T1000 (cell line): ENCODE results near the gene PPCDC.

Source experiments
- DNase-seq: peaks from one replicate; lab custom pipeline; 2025; ENCODE audit warnings: mixed read lengths; lab: John Stamatoyannopoulos, UW

Gene PPCDC, protein sequence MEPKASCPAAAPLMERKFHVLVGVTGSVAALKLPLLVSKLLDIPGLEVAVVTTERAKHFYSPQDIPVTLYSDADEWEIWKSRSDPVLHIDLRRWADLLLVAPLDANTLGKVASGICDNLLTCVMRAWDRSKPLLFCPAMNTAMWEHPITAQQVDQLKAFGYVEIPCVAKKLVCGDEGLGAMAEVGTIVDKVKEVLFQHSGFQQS

GRCh38 chr15:75023181-75023871, at the start of gene PPCDC:
Gene PPCDC (plus strand): TSS chr15:75023590. CDS start chr15:75028319, 4,729 bp downstream.
- DNase-seq = peak; percentile 90

- no peak for DNase-seq
Observed at GRCh38 chr15:74976159-74976558, 47.2 kb upstream of the PPCDC start.

DNA sequence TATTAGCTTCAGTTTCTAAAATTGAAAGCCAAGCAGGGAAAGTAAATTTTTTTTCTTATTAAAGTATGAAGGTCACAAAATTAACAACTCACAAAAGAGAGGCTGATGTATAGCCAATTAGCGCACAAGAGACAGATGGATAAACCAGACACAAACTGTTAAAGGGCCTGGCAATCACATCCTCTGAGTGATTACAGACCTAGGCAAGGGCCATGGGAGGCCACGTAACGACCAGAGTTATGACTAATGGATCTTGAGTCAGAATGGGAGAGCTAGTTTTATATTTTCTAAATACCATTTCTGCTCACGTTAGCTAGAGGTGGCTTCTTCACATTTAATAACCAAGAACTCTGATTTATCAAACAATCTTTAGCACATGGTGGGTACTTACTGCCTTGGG, 45.8 kb upstream of the PPCDC start:
- DNase-seq = no peak

DNA sequence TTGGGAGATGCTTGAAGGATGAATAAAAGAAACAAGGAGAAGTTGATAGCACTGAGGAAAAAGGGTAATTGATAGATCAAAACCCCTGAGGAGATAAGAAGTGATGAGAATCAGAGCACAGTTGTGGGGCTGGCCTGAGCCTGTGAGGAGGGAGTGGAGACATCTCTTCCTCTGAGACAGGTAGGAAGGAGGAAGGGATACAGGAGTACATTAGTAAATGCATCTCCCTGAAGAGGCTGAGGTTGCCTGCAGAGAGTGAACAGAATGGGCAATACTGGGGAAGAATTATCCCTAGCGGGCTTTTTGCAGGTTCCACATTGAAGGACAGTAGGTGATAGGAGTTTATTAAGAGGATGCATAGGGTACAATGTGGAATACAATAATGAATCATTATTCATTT, 45.3 kb upstream of the PPCDC start:
- DNase-seq = no peak

DNA sequence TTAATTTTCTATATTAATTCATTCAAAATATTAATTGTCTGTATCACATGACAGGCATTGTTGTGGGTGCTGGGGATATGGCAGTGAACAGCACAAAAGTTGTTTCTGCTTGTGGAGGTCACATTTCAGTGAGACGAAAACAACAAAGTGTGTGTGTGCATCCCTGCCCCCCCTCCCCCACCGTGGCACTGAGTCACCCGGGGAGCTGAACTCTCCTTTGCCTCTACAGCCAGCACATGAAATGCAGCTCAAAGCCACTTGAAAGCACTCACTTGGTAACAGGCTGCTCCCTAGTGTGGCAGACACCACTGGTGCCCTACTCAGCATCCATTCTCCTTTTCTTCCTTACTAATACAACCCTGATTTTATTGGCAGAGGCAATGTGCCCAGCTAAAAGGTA, 44.9 kb upstream of the PPCDC start:
- no peak for DNase-seq

GRCh38 chr15:74982183-74982582, 41.2 kb upstream of the PPCDC start:
- DNase-seq = no peak

DNA sequence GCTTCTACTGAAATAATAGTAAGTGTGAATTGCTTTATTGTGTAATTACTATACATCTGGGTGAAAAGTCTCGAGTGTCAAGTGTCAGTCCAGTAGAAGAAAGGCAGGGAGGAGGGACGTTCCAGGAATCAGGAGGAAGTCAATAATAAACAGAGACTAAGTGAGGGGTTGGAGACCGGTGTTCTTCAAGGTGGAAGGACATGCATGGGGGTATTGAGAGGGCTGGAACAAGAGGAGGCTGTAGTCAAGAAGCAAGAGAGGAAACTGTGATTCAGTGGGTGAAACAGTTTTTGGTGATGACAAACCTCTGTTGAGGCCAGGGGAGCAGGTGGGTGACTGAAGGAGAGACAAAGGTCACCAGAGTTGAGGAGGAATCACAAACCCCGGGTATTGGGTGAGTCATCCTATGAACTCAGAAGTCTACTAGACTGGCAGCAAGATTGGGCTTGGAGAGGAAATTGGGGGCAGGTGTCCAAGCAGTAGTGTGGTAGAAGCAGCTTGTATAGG, 39.6 kb upstream of the PPCDC start:
- DNase-seq = no peak

GRCh38 chr15:74988007-74988800, 35.2 kb upstream of the PPCDC start:
- DNase-seq = no peak

DNA sequence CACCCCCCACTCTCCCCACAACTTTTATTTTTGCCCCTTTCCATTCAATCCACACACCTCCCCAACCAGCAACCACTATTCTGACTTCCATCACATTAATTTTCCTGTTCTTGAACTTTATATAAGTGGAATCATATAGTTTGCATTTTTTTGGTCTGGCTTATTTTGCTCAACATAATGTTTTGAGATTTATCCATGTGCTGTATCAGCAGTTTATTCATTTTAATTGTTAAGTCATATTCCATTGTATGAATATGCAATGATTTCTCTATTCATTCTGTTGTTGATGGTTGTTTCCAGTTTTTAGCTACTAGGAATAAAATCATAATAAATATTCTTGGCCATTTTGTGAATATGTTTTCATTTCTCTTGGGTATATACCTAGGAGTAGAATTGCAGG, 33.9 kb upstream of the PPCDC start:
- DNase-seq = no peak

- DNase-seq = no peak
Observed at GRCh38 chr15:74992619-74993018, 30.8 kb upstream of the PPCDC start.

- DNase-seq = no peak
Observed at GRCh38 chr15:74994236-74994635, 29.2 kb upstream of the PPCDC start.

- no peak for DNase-seq
Observed at GRCh38 chr15:74994685-74995084, 28.7 kb upstream of the PPCDC start.

- DNase-seq = peak; percentile 71
Observed at GRCh38 chr15:74995182-74995778, 28.1 kb upstream of the PPCDC start, which contains the start of gene SCAMP5. Gene SCAMP5 (plus strand): TSS chr15:74995563. CDS start chr15:75011840, 16,277 bp downstream.

DNA sequence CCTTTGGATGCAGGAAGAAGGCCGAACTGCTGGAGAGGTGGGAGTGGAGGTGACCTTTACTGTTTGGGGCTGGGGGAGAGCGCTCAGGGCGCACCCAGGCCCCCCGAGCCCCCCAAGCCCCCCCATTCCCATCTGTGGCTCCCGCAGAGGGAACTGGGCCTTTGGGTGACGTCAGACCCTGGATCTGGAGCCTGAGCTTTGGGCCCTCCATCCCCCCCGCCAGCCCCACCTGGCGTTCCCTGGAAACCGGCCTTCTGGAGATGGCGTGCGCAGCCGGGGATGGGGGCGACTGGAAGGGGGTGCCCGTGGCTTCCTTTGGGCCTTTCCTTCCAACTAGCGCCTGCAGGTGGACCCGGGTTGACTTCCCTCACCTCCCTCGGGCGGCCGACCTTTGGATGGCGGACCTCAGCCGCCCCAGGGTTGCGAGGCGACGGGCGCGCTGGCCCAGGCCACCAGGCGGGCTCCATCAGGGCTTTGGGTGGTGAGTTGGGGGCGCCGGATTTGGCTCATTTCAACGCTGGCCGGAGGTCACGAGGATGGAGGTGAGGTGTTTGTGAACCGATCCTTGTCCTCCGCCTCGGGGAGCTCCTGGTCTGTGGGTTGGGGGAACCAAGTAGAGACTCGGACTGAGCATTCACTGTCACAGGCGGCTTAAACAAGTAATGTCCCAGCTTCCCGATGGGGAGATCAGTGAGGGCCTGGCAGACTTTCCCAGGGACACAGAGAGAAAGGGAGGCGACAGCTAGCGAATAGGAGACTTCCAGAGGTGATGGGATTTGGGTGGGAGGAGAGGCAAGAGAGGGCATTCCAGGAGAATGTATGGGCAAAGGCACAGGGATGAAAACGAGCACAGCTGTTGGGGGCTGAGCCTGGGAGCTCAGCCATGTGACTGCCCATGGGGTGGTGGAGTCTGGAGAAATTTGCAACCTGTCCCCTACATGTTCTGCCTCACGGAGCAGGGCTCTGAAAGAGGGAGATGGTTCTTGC, 27.3 kb upstream of the PPCDC start:
- no peak for DNase-seq

GRCh38 chr15:74997141-74997540, 26.2 kb upstream of the PPCDC start:
- no peak for DNase-seq

GRCh38 chr15:74997543-74997942, 25.8 kb upstream of the PPCDC start:
- DNase-seq = no peak

DNA sequence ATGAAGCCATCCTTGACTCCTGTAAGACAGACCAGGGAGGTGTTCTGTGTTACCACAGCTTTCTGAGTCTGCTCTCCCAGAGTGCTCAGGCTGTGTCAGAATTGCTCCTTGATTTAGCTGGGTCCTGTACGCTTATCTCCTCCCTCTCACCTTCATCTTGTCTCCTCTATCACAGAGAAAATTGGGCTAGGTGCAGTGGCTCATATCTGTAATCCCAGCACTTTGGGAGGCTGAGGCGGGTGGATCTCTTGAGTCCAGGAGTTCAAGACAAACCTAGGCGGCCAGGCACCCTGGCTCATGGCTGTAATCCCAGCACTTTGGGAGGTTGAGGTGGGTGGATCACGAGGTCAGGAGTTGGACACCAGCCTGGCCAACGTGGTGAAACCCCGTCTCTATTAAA, 22.1 kb upstream of the PPCDC start:
- DNase-seq = no peak

- DNase-seq = no peak
Observed at GRCh38 chr15:75002398-75002797, 21.0 kb upstream of the PPCDC start.

DNA sequence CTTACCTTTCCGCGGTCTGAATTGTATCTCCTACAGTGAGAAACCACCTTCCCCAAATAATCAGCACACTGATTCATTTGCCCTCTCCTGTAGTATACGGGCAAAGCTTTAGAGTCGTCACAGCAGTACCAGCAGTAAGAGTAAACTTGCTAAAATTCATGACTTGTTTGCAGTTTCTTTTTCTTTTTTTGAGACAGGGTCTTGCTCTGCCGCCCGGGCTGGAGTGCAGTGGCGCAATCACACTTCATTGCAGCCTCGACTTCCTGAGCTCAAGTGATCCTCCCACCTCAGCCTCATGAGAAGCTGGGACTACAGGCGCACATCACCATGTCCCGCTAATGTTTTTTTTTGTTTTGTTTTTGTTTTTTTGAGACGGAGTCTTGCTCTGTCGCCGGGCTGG, 16.2 kb upstream of the PPCDC start:
- no peak for DNase-seq

- DNase-seq = no peak
Observed at GRCh38 chr15:75008221-75008625, 15.2 kb upstream of the PPCDC start.
